ENCODE measurements around the gene PRR7. TPM values are rescaled to one million over a fixed set of nuclear protein-coding genes. Genes with fewer than 3 reads are reported as not detected.

PRR7 gene
- total and polyA plus RNA-seq, 2 of the 4 experiments (the other 2 are of a cell fraction), result 1.1 to 10.1 TPM

GRCh38 chr5:177491429-177491945 lies 44.9 kb downstream of the PRR7 start:
- Histone ChIP-seq H3K14ac (replicated peaks; ENCODE audit: low read depth, low read length) (no peak overlapping the region), H2AK5ac (ENCODE audit: low read depth, low read length) (no peak overlapping the region), H4K8ac (ENCODE audit: low read depth in 2 of 2, low read length in 2 of 2) (no peak overlapping the region), H2BK120ac (ENCODE audit: low read depth, low read length) (no peak overlapping the region), H4K20me1 (ENCODE audit: insufficient read depth, low read length) (peaks cover 95% of the 10 kb centered on the region), H3K9ac (ENCODE audit: low read depth, low read length) (no peak overlapping the region), H2AFZ (replicated peaks; ENCODE audit: low read length, poor library complexity) (no peak overlapping the region), H3K9me1 (ENCODE audit: insufficient read depth, low read length) (peaks cover 9% of the 10 kb centered on the region), H2AK9ac (replicated peaks; ENCODE audit: low read depth, low read length, poor library complexity) (peak overlapping the region; percentile 82), H2BK20ac (ENCODE audit: low read depth, low read length) (no peak overlapping the region), H3K79me1 (ENCODE audit: low read depth in 1 of 2, low read length in 2 of 2) (peaks cover 37 to 82% of the 10 kb centered on the region in 2 experiments), H3K4me2 (ENCODE audit: low read depth, low read length) (no peak overlapping the region), H3K23ac (ENCODE audit: low read depth, low read length) (no peak overlapping the region), H2BK15ac (ENCODE audit: low read depth, low read length) (no peak overlapping the region), H3K4me3 (ENCODE audit: insufficient read depth, low read depth, low read length) (no peak overlapping the region), H3K27me3 (ENCODE audit: control insufficient read depth, insufficient read depth, low read length) (no peaks in the 10 kb centered on the region), H3K36me3 (ENCODE audit: control insufficient read depth, insufficient read depth, low read length) (peaks cover 81% of the 10 kb centered on the region), H3K4ac (ENCODE audit: low read depth, low read length) (no peak overlapping the region), H4K5ac (ENCODE audit: low read depth, low read length) (no peak overlapping the region), H3K27ac (ENCODE audit: insufficient read depth, low read length) (no peak overlapping the region), H3K56ac (ENCODE audit: extremely low read depth, insufficient read depth, low read length) (no peak overlapping the region), H2BK5ac (ENCODE audit: low read depth, low read length, poor library complexity, severe bottlenecking) (no peak overlapping the region), H3K9me3 (ENCODE audit: control insufficient read depth, insufficient read depth, low read length) (no peaks in the 10 kb centered on the region), H3K18ac (ENCODE audit: low read depth, low read length) (no peak overlapping the region), H3K4me1 (ENCODE audit: control insufficient read depth, insufficient read depth, low read length) (peaks cover 25% of the 10 kb centered on the region), H4K91ac (ENCODE audit: insufficient read depth, low read depth, low read length) (no peak overlapping the region)
- dilution Hi-C loops (cut with HindIII; ENCODE audit: low sequenced_read_pairs, unreplicated experiment), result no loop called here
- intact Hi-C loops (cut with micrococcal nuclease), result no loop called here
- in situ Hi-C loops (cut with MboI; ENCODE audit: low sequenced_read_pairs), result no loop called here
- BruUV-seq (replicated peaks), result no TSS peak
- ATAC-seq (ENCODE audit: low read depth), result peak; percentile 2; the same call in 1 of the 2 replicates
- WGBS, 2 experiments (ENCODE audit: extremely low coverage in 2 of 2, insufficient read length in 1 of 2), result 77% methylated on average over 13 of the region's 43 CpGs; no CpG with 5 or more reads in 1 of the 2 experiments
- TF ChIP-seq MAZ (IDR thresholded peaks at IDR 0.05; ENCODE audit: borderline replicate concordance, low read depth, low read length) (peak; percentile 78), POLR2A (IDR thresholded peaks at IDR 0.05; ENCODE audit: low read depth, low read length) (no peak), USF2 (IDR thresholded peaks at IDR 0.05; ENCODE audit: low read depth, low read length) (no peak), NFE2L2 (IDR thresholded peaks at IDR 0.05; ENCODE audit: low read depth, low read length) (no peak), RFX5 (IDR thresholded peaks at IDR 0.05; ENCODE audit: low read depth, low read length) (no peak), CEBPB (IDR thresholded peaks at IDR 0.05; ENCODE audit: low read depth, low read length) (no peak), MXI1 (IDR thresholded peaks at IDR 0.05; ENCODE audit: borderline replicate concordance, low read depth, low read length) (no peak), CHD1 (IDR thresholded peaks at IDR 0.05; ENCODE audit: low read depth, low read length) (no peak), BHLHE40 (IDR thresholded peaks at IDR 0.05; ENCODE audit: low read depth, low read length) (no peak), ELK1 (IDR thresholded peaks at IDR 0.05; ENCODE audit: borderline replicate concordance, low read depth, low read length) (no peak), CTCF (conservative IDR thresholded peaks at IDR 0.05; ENCODE audit: low read depth, low read length) (peak; percentile 84), RAD21 (IDR thresholded peaks at IDR 0.05; ENCODE audit: low read length) (peak; percentile 55), SMC3 (IDR thresholded peaks at IDR 0.05; ENCODE audit: low read depth, low read length) (peak; percentile 58), MAFK (IDR thresholded peaks at IDR 0.05; ENCODE audit: low read depth, low read length) (no peak), RCOR1 (IDR thresholded peaks at IDR 0.05; ENCODE audit: insufficient replicate concordance, low read length) (no peak)
- no peak for DNase-seq
- ChIA-PET POLR2A (ENCODE audit: unreplicated experiment) (interaction anchor here (0.6 kb wide), 1 partner anchor 39 kb away, joined by 3 read pairs; no protein-coding TSS in a partner anchor), CTCF (no interaction called here)

Data from IMR-90 (cell line).